Activated T-helper 2 cell treated with anti-CD3 and anti-CD28 coated beads, Interferon-gamma antibody, Interleukin-2, Interleukin-4, amounts not matched to agents 10 μg/mL and 5 μg/mL and 100 μg/mL, durations not matched to agents 14 hours and 24 hours and 36 hours (primary cell): Measurements from ENCODE around the gene EMC8. TPM values are rescaled to one million over a fixed set of nuclear protein-coding genes. Genes with fewer than 3 reads are reported as not detected.

Source experiments
- DNase-seq: peaks from one replicate; pipeline ENCODE4 v3.0.0; 2021; ENCODE audit warnings: low spot score
- H3K27ac Mint-ChIP-seq: one replicate; pipeline ENCODE4 v1.8.0; 2021; ENCODE audit warnings: mixed read lengths
- H3K27me3 Mint-ChIP-seq: one replicate; pipeline ENCODE4 v1.8.0; 2021; ENCODE audit warnings: low read depth, mixed read lengths
- H3K36me3 Mint-ChIP-seq: one replicate; pipeline ENCODE4 v1.8.0; 2021; ENCODE audit warnings: low read depth, mixed read lengths
- H3K4me1 Mint-ChIP-seq: one replicate; pipeline ENCODE4 v1.8.0; 2021; ENCODE audit warnings: low read depth, mixed read lengths
- H3K4me3 Mint-ChIP-seq: one replicate; pipeline ENCODE4 v1.8.0; 2021; ENCODE audit warnings: low read depth, mild to moderate bottlenecking, moderate library complexity, mixed read lengths
- H3K9me3 Mint-ChIP-seq: one replicate; pipeline ENCODE4 v1.8.0; 2021; ENCODE audit warnings: mixed read lengths
- intact Hi-C: fragments of 100-400 bp; cut with micrococcal nuclease; formaldehyde crosslinking; loops from one replicate; pipeline ENCODE4 v1.15.1; 2023
- total RNA-seq: library from RNA; stranded (reverse); gene quantifications from 2 replicates; pipeline ENCODE4 v1.2.3, GENCODE V29; 2022

The EMC8 gene
- total RNA-seq, 1 donor from 2014 or later: 40.2 TPM

- H3K27me3 Mint-ChIP-seq: no peaks in the 10 kb centered on the region
- peaks cover 52% of the 10 kb centered on the region for H3K36me3 Mint-ChIP-seq
- intact Hi-C loops: no loop called here
- H3K27ac Mint-ChIP-seq: no peak overlapping the region
- H3K4me1 Mint-ChIP-seq: no peaks in the 10 kb centered on the region
- no peak for DNase-seq
- H3K9me3 Mint-ChIP-seq: no peaks in the 10 kb centered on the region
- H3K4me3 Mint-ChIP-seq: no peak overlapping the region
These were observed 15.9 kb downstream of the EMC8 start for GRCh38 chr16:85783441-85783840.

DNA sequence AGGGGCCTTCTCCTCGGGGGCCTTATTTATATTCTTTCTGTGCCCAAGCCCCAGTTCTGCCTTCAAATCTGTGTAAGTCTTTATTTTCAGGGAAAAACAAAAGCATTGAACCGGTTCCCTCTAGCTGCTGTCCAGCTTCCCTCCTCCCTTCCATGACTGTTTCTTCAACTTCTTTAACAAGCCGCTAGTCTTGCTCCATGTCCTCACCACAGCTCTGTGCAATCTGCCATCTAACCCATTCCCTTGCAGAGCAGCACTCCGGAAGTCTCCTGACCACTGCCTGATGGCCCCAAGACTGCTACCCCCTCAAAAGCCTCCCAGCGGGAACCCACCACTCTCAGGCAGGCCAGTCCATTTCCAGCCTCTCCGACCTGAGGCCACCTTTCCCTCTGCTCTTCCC lies 16.9 kb downstream of the EMC8 start:
- no peaks in the 10 kb centered on the region for H3K27me3 Mint-ChIP-seq

GRCh38 chr16:85781695-85782370 lies 17.5 kb downstream of the EMC8 start:
- H3K4me1 Mint-ChIP-seq: no peaks in the 10 kb centered on the region
- H3K36me3 Mint-ChIP-seq: peaks cover 54% of the 10 kb centered on the region
- H3K27me3 Mint-ChIP-seq: no peaks in the 10 kb centered on the region
- DNase-seq: no peak
- no peaks in the 10 kb centered on the region for H3K9me3 Mint-ChIP-seq
- no peak overlapping the region for H3K27ac Mint-ChIP-seq
- no peak overlapping the region for H3K4me3 Mint-ChIP-seq
- intact Hi-C loops: no loop called here

More for the DNA sequence above, 16.9 kb downstream of the EMC8 start:
- intact Hi-C loops: no loop called here
- Mint-ChIP-seq H3K4me1 (no peaks in the 10 kb centered on the region), H3K36me3 (peaks cover 54% of the 10 kb centered on the region), H3K4me3 (no peak overlapping the region), H3K9me3 (no peaks in the 10 kb centered on the region), H3K27ac (no peak overlapping the region)
- no peak for DNase-seq

DNA sequence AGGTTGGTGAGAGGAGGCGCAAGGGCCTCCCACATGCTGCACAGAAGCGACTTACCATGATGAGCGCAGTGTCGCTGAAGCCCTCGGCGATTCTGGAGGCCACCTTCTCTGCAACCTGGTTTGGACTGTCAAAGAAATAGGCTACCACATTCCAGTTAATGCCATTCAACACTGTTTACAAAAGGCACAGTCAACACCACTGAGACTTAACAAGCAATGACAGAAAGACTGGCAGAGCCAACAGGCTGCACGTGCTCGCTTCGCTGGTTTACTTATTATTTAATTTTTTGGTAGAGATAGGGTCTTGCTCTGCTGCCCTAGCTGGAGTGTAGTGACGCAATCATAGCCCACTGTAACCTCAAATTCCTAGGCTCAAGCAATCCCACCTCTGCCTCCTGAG lies 18.2 kb downstream of the EMC8 start:
- no peak for DNase-seq
- H3K4me3 Mint-ChIP-seq: no peak overlapping the region
- H3K27ac Mint-ChIP-seq: no peak overlapping the region
- intact Hi-C loops: no loop called here
- peaks cover 54% of the 10 kb centered on the region for H3K36me3 Mint-ChIP-seq
- no peaks in the 10 kb centered on the region for H3K27me3 Mint-ChIP-seq
- H3K4me1 Mint-ChIP-seq: no peaks in the 10 kb centered on the region
- no peaks in the 10 kb centered on the region for H3K9me3 Mint-ChIP-seq

DNA sequence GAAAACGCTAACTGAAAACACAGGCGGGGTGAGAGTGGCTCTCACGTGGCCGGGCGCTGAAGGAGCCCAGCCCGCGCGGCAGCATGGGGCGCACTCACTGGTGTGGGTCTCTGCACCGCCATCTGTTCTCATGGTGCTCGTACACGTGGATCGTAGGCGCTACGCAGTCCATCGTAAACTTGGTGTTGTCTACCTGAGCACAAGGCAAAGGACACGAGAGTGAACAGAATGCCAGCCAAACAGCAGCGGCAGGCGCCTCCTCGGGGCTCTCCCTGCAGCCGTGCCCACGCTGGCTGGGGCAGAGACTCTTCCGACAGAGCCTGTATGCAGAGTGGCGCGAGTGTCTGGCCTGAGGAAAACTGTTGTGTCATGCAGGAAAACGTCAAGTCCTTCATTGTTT lies 19.1 kb downstream of the EMC8 start:
- peaks cover 46% of the 10 kb centered on the region for H3K36me3 Mint-ChIP-seq
- H3K4me1 Mint-ChIP-seq: no peaks in the 10 kb centered on the region
- H3K27ac Mint-ChIP-seq: no peak overlapping the region
- intact Hi-C loops: no loop called here
- H3K9me3 Mint-ChIP-seq: no peaks in the 10 kb centered on the region
- no peak for DNase-seq
- H3K27me3 Mint-ChIP-seq: no peaks in the 10 kb centered on the region
- no peak overlapping the region for H3K4me3 Mint-ChIP-seq

DNA sequence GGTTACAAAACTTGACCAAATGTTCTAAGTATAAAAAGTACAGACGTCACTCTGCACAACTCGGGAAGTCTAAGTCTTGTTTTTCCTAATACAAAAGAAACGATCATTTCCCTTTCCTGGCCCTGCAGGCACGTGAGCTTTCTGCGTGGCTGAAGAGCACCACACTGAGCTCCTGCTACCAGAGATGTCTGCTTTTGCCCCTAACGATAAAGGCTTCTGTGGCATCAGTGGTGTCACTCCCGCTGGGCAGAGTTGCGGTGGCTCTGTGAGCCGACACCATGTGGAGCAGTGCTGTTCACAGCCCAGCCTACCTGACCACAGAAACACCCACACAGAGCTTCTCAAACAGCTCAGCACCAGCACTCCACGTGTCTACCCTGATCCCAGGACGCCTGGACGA lies 20.5 kb downstream of the EMC8 start:
- no peaks in the 10 kb centered on the region for H3K9me3 Mint-ChIP-seq

DNA sequence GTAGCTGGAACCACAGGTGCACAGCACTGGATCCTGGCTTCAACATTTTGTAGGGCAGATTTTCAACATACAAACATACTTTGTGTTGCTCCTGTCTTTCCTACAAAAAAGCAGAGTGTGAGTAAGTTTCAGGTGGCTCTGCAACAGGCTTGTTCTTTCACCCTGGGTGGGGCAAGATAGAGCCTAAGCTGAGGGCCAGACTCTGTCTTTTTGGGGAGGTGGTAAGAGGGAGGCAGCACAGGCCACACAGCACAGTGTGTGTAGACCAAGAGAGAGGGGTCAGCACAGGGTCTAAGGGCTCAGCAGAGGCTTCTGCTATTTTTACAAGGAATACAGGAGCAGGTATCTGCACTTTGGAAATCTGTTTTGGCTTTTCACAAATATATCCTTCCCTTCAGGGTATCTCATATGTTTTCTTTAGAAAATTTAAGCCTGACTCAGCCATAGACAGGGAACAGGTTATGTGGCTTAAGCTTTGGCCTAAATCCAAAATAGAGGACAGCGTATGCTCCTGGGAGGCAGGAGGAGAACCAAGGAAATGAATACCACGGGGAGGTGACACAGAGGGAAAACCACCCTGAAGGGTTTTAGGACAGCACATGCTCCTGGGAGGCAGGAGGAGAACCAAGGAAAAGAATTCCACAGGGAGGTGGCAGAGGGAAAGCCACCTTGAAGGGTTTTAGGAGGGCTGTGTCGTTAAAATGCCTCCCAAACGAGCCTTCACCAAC lies 21.6 kb downstream of the EMC8 start:
- Mint-ChIP-seq H3K36me3 (peaks cover 45% of the 10 kb centered on the region), H3K4me1 (no peaks in the 10 kb centered on the region), H3K9me3 (no peaks in the 10 kb centered on the region), H3K4me3 (no peak overlapping the region), H3K27ac (no peak overlapping the region), H3K27me3 (no peaks in the 10 kb centered on the region)
- intact Hi-C loops: no loop called here
- no peak for DNase-seq

More for the DNA sequence above, 20.5 kb downstream of the EMC8 start:
- no peaks in the 10 kb centered on the region for H3K27me3 Mint-ChIP-seq
- peaks cover 46% of the 10 kb centered on the region for H3K36me3 Mint-ChIP-seq
- no peak overlapping the region for H3K4me3 Mint-ChIP-seq
- DNase-seq: no peak
- no peaks in the 10 kb centered on the region for H3K4me1 Mint-ChIP-seq
- intact Hi-C loops: no loop called here
- no peak overlapping the region for H3K27ac Mint-ChIP-seq

GRCh38 chr16:85774811-85775210 lies 24.5 kb downstream of the EMC8 start:
- intact Hi-C loops: no loop called here
- Mint-ChIP-seq H3K4me1 (no peaks in the 10 kb centered on the region), H3K27ac (no peak overlapping the region), H3K9me3 (no peaks in the 10 kb centered on the region), H3K36me3 (peaks cover 27% of the 10 kb centered on the region), H3K27me3 (no peaks in the 10 kb centered on the region), H3K4me3 (no peak overlapping the region)
- DNase-seq: no peak

DNA sequence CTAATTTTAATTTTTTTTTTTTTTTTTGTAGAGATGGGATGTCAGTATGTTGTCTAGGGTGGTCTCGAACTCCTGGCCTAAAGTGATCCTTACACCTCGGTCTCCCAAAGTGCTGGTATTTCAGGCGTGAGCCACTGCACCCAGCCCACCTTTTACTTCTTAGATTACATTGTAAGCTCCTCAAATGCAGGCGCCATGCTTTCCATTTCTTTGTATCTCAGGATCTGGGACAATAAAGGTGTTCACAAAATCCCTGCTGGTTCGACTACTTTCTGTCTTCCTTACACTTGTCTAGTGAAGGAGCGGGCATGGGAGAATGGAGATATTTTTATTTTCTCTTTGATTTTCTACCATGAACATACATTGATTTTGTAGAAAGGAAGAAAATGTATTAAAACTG lies 25.2 kb downstream of the EMC8 start:
- H3K27ac Mint-ChIP-seq: no peak overlapping the region
- H3K27me3 Mint-ChIP-seq: no peaks in the 10 kb centered on the region
- H3K36me3 Mint-ChIP-seq: peaks cover 20% of the 10 kb centered on the region
- H3K4me3 Mint-ChIP-seq: no peak overlapping the region
- intact Hi-C loops: no loop called here
- DNase-seq: no peak
- H3K9me3 Mint-ChIP-seq: no peaks in the 10 kb centered on the region
- no peaks in the 10 kb centered on the region for H3K4me1 Mint-ChIP-seq

DNA sequence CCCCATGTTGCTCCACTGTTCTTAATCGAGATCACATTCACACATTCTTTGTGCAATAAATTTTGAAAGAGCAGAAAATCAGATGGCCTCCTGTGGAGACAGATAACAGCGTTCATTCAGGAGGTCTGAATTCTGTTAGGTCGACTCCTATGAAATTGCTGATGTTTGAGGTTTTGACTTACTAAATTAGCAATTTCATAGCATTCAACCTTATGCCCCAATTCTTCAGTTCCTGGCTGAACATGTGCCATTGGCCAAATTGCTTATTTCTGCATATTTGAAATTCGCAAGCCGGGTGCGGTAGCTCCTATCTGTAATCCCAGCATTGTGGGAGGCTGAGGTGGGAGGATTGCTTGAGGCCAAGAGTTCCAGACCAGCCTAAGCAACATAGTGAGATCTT lies 26.3 kb downstream of the EMC8 start:
- intact Hi-C loops: no loop called here
- no peak for DNase-seq
- no peaks in the 10 kb centered on the region for H3K9me3 Mint-ChIP-seq
- no peaks in the 10 kb centered on the region for H3K4me1 Mint-ChIP-seq
- H3K36me3 Mint-ChIP-seq: peaks cover 9% of the 10 kb centered on the region
- H3K4me3 Mint-ChIP-seq: no peak overlapping the region
- no peaks in the 10 kb centered on the region for H3K27me3 Mint-ChIP-seq
- no peak overlapping the region for H3K27ac Mint-ChIP-seq

- H3K9me3 Mint-ChIP-seq: no peaks in the 10 kb centered on the region
- H3K4me3 Mint-ChIP-seq: no peak overlapping the region
- H3K27me3 Mint-ChIP-seq: no peaks in the 10 kb centered on the region
- H3K4me1 Mint-ChIP-seq: no peaks in the 10 kb centered on the region
- no peaks in the 10 kb centered on the region for H3K36me3 Mint-ChIP-seq
- H3K27ac Mint-ChIP-seq: no peak overlapping the region
- DNase-seq: no peak
- intact Hi-C loops: no loop called here
These were observed 28.6 kb downstream of the EMC8 start for GRCh38 chr16:85770741-85771140.

- H3K27me3 Mint-ChIP-seq: no peaks in the 10 kb centered on the region
- intact Hi-C loops: no loop called here
- no peak for DNase-seq
- no peak overlapping the region for H3K27ac Mint-ChIP-seq
- no peak overlapping the region for H3K4me3 Mint-ChIP-seq
- no peaks in the 10 kb centered on the region for H3K4me1 Mint-ChIP-seq
- H3K9me3 Mint-ChIP-seq: no peaks in the 10 kb centered on the region
- no peaks in the 10 kb centered on the region for H3K36me3 Mint-ChIP-seq
These were observed 31.1 kb downstream of the EMC8 start for GRCh38 chr16:85768199-85768598.

- H3K36me3 Mint-ChIP-seq: no peaks in the 10 kb centered on the region
- no peaks in the 10 kb centered on the region for H3K4me1 Mint-ChIP-seq
- H3K4me3 Mint-ChIP-seq: no peak overlapping the region
- no peak for DNase-seq
- no peaks in the 10 kb centered on the region for H3K27me3 Mint-ChIP-seq
- H3K27ac Mint-ChIP-seq: no peak overlapping the region
- intact Hi-C loops: no loop called here
- no peaks in the 10 kb centered on the region for H3K9me3 Mint-ChIP-seq
These were observed 31.8 kb downstream of the EMC8 start for GRCh38 chr16:85767531-85767930.
